ENCODE measurements around the gene PFDN5. TPM values are rescaled to one million over a fixed set of nuclear protein-coding genes. Genes with fewer than 3 reads are reported as not detected.

Gene PFDN5
- total RNA-seq, 1 donor from 2014 or later: 274 TPM

- H3K27me3 Mint-ChIP-seq (ENCODE audit: low read depth): peaks cover 7% of the 10 kb centered on the region
- H3K27ac Mint-ChIP-seq (ENCODE audit: unreplicated experiment): no peak overlapping the region
- H3K4me3 Mint-ChIP-seq (ENCODE audit: unreplicated experiment): peak overlapping the region; percentile 55
- H3K36me3 Mint-ChIP-seq (ENCODE audit: low read depth): no peaks in the 10 kb centered on the region
- no peak for TF ChIP-seq CTCF (IDR thresholded peaks at IDR 0.05)
- H3K4me1 Mint-ChIP-seq (ENCODE audit: low read depth): peaks cover 16% of the 10 kb centered on the region
- no peaks in the 10 kb centered on the region for H3K9me3 Mint-ChIP-seq (ENCODE audit: low read depth)
- DNase-seq (ENCODE audit: low spot score): no peak
Observed at GRCh38 chr12:53343969-53344368, 48.6 kb downstream of the PFDN5 start.

GRCh38 chr12:53344487-53344823, 49.1 kb downstream of the PFDN5 start:
- Mint-ChIP-seq H3K9me3 (ENCODE audit: low read depth) (no peaks in the 10 kb centered on the region), H3K27me3 (ENCODE audit: low read depth) (peaks cover 7% of the 10 kb centered on the region), H3K36me3 (ENCODE audit: low read depth) (no peaks in the 10 kb centered on the region), H3K4me1 (ENCODE audit: low read depth) (peaks cover 16% of the 10 kb centered on the region), H3K4me3 (ENCODE audit: unreplicated experiment) (peak overlapping the region; percentile 55), H3K27ac (ENCODE audit: unreplicated experiment) (no peak overlapping the region)
- no peak for TF ChIP-seq CTCF (IDR thresholded peaks at IDR 0.05)
- no peak for DNase-seq (ENCODE audit: low spot score)

GRCh38 chr12:53344824-53345485, 49.6 kb downstream of the PFDN5 start:
- Mint-ChIP-seq H3K4me3 (ENCODE audit: unreplicated experiment) (peak overlapping the region; percentile 95), H3K9me3 (ENCODE audit: low read depth) (no peaks in the 10 kb centered on the region), H3K27me3 (ENCODE audit: low read depth) (peaks cover 5% of the 10 kb centered on the region)

GRCh38 chr12:53345486-53346188, 50.3 kb downstream of the PFDN5 start:
- no peaks in the 10 kb centered on the region for H3K36me3 Mint-ChIP-seq (ENCODE audit: low read depth)
- DNase-seq (ENCODE audit: low spot score): no peak
- H3K27ac Mint-ChIP-seq (ENCODE audit: unreplicated experiment): peak overlapping the region; percentile 97
- peak; percentile 63 for TF ChIP-seq CTCF (IDR thresholded peaks at IDR 0.05)
- peak overlapping the region; percentile 95 for H3K4me3 Mint-ChIP-seq (ENCODE audit: unreplicated experiment)
- H3K27me3 Mint-ChIP-seq (ENCODE audit: low read depth): peaks cover 3% of the 10 kb centered on the region
- H3K9me3 Mint-ChIP-seq (ENCODE audit: low read depth): no peaks in the 10 kb centered on the region
- peaks cover 16% of the 10 kb centered on the region for H3K4me1 Mint-ChIP-seq (ENCODE audit: low read depth)

More at GRCh38 chr12:53344824-53345485, 49.6 kb downstream of the PFDN5 start:
- DNase-seq (ENCODE audit: low spot score): no peak
- Mint-ChIP-seq H3K36me3 (ENCODE audit: low read depth) (no peaks in the 10 kb centered on the region), H3K4me1 (ENCODE audit: low read depth) (peaks cover 16% of the 10 kb centered on the region), H3K27ac (ENCODE audit: unreplicated experiment) (peak overlapping the region; percentile 97)
- peak; percentile 87 for TF ChIP-seq CTCF (IDR thresholded peaks at IDR 0.05)

- H3K27me3 Mint-ChIP-seq (ENCODE audit: low read depth): no peaks in the 10 kb centered on the region
- peaks cover 16% of the 10 kb centered on the region for H3K4me1 Mint-ChIP-seq (ENCODE audit: low read depth)
- H3K4me3 Mint-ChIP-seq (ENCODE audit: unreplicated experiment): no peak overlapping the region
- no peaks in the 10 kb centered on the region for H3K9me3 Mint-ChIP-seq (ENCODE audit: low read depth)
- H3K27ac Mint-ChIP-seq (ENCODE audit: unreplicated experiment): no peak overlapping the region
- no peak for DNase-seq (ENCODE audit: low spot score)
- TF ChIP-seq CTCF (IDR thresholded peaks at IDR 0.05): no peak
- H3K36me3 Mint-ChIP-seq (ENCODE audit: low read depth): no peaks in the 10 kb centered on the region
Observed at GRCh38 chr12:53346491-53346890, 51.1 kb downstream of the PFDN5 start.
